HG03196 (cell line): ENCODE measurements around the gene HM13.
"Not testable (repeated sequence)": the region's sequence is repeated elsewhere in the genome, so short reads cannot be mapped to it uniquely, and the experiment has no call there.

Source experiments
- ATAC-seq: cut with Tn5 transposase; IDR thresholded peaks from one replicate; pipeline ENCODE4 v1.9.1; 2021; ENCODE audit not compliant: unreplicated experiment

HM13 gene

DNA sequence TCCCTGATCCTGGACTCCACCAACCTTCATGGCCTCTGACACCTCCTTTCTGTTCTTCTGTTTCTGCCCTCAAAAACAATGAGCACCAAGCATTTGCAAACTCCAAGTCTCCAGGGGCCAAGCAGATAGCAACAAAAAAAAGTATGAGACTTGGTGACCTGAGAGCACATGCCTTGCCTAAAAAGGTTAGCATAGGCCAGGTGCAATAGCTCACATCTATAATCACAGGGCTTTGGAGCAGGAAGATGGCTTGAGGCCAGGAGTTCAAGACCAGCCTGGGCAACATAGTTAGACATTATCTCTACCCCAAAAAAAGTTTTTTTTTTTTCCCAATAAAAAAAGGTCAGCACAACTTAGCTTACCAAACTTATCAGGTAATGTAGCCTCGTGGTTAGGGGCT is 13.7 kb upstream of the HM13 start:
- no peak for ATAC-seq

GRCh38 chr20:31502884-31503673 is 11.2 kb upstream of the HM13 start:
- ATAC-seq: peak; percentile 90

DNA sequence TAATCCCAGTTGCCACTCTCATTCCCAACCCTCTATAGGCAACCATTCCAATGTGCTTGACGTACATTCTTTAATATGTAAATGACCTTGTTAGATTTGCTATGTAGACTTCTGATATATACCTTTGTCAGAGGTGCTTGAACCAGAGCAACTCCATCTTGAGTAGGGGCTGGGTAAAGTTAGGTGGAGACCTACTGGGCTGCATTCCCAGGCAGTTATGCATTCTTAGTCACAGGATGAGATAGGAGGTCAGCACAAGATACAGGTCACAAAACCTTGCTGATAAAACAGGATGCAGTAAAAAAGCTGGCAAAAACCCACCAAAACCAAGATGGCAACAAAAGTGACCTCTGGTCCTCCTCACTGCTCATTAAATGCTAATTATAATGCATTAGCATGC is 8.3 kb upstream of the HM13 start:
- no peak for ATAC-seq

GRCh38 chr20:31508517-31509244 is 5.6 kb upstream of the HM13 start:
- ATAC-seq: no peak

GRCh38 chr20:31515072-31515774 is 981 bp downstream of the HM13 start:
- ATAC-seq: no peak

GRCh38 chr20:31515775-31516107 is 1.5 kb downstream of the HM13 start:
- ATAC-seq: no peak

DNA sequence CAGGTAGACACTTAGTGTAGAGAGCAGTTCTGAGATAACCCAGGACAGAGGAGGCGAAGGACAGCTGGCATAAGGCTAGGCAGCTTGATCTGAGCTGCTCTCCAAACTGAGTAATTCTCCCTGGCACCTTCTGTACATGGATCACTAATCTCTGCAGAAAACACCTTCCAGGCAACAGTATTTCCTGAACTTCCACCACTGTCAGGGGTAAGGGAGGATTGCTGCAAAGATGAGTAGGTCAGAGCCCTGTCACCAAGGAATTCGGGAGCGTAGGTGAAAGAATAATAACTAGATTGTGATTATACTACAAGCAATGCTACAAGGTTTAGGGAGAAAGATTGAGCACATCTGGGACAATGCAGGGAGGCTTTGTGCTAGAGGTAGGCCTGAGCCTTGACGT is 1.9 kb downstream of the HM13 start:
- no peak for ATAC-seq

DNA sequence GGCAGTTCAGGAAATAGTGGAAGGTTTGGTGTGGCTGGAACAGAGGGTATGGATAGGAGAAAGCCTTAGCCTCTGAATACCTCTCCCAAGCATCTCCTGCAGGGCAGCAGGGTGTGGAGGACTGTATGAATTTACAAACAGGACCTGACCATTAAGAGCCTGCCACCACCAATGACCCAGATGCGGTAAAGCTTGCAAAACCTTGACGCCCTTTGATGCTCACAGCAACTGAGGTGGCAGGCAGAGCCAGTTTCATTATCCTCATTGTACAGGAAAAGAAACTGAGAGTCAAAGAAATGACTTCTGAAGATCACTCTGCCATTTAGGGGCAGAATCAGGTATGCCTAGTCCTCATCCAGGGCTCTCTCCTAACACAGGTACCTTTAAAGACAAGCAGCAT is 2.4 kb downstream of the HM13 start:
- ATAC-seq: no peak

GRCh38 chr20:31517373-31517772 is 3.1 kb downstream of the HM13 start:
- ATAC-seq: no peak

GRCh38 chr20:31521267-31521666 is 7.0 kb downstream of the HM13 start:
- ATAC-seq: not testable (repeated sequence)

GRCh38 chr20:31522731-31523130 is 8.5 kb downstream of the HM13 start:
- no peak for ATAC-seq

DNA sequence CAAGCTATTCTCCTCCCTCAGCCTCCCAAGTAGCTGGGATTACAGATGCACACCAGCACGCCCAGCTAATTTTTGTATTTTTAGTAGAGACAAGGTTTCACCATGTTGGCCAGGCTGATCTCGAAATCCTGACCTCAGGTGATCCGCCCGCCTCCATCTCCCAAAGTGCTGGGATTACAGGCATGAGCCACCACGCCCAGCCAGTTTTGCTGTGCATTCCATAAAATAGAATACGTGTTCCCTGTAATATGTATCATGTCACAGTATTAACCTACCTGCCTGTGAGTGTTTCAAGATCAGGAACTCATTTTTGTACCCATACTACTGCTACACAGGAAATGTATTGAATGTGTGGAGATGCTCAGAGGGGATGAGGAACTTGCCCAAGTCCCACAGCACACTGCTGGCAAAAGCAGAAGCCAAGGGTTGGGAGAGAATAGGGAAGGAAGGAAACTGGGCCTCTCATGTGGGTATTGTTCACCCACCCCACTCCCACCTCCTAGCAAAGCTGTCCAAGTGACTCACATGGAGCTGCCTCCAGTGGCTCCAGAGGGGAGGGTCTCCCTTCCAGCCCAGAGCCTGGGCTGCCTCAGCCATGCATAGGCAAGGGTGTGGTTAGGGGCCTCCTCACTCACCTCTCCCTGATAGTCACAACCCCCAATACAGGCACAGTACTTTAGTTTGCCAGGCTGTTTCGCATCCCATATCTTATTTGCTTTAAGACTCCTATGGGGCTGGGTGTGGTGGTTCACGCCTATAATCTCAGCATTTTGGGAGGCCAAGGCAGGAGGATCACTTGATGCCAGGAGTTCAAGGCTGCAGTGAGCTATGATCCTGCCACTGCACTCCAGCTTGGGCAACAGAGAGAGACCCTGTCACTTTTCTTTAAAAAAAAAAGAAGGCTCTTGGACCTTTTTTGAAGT is 9.4 kb downstream of the HM13 start:
- no peak for ATAC-seq

DNA sequence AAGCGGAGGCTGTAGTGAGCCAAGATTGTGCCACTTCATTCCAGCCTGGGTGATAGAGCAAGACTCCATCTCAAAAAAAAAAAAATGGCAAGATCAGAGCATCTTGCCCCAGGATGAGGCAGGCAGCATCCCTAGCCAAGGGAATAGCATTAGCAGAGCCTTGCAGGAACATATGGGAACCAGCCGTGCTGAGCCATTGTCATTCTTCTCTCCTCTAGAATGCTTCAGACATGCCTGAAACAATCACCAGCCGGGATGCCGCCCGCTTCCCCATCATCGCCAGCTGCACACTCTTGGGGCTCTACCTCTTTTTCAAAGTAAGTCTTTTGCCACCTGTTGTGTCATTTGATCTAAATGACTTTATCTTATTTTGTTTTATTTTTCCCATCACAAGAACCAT is 13.0 kb downstream of the HM13 start:
- no peak for ATAC-seq

- no peak for ATAC-seq
These were observed 21.1 kb downstream of the HM13 start for GRCh38 chr20:31535298-31535697.

DNA sequence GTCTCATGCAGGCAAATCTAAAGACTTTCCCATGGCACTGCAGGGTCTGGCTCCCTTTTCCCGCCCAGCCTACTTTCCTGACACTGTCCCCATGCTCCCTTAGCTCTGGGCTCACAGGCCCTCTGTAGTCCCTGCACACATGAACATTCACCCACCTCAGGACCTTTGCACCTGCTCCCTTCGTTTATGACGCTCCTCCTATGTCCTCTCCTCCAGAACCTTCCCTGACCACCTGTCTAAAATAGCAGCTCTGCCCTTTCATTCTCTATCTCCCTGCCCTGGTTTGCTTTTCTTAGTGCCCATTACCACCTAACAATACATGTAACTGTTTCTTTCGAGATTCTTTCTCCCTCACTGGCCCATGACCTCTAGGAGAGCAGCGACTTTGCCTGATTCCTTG is 22.3 kb downstream of the HM13 start:
- ATAC-seq: no peak

GRCh38 chr20:31537116-31537871 is 23.1 kb downstream of the HM13 start:
- ATAC-seq: no peak

- ATAC-seq: no peak
These were observed 23.6 kb downstream of the HM13 start for GRCh38 chr20:31537890-31538289.

- ATAC-seq: no peak
These were observed 24.1 kb downstream of the HM13 start for GRCh38 chr20:31538326-31538725.

GRCh38 chr20:31539636-31540035 is 25.4 kb downstream of the HM13 start:
- ATAC-seq: not testable (repeated sequence)

DNA sequence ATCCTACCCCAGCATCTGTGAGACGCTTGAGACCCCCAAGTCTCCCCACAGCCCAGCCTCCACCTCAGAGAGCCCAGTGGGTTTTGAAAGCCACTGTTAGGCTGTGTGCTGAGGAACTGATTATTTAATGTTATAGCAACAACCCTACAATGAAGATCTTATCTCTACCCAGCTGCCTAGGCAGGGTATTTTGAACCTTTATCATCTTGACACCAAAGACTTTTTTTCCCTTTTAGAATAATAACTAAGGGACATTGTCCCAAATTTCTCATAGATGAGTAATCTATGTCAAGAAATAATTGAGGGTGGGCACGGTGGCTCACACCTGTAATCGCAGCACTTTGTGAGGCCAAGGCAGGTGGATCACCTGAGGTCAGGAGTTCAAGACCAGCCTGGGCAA is 26.2 kb downstream of the HM13 start:
- no peak for ATAC-seq
